ENCODE measurements around the gene GSC2. TPM values are rescaled to one million over a fixed set of nuclear protein-coding genes. Genes with fewer than 3 reads are reported as not detected.
A peak's percentile ranks its signal among the peaks of the same experiment; 100 is the strongest.

GSC2 gene
- total and polyA plus RNA-seq, 11 donors, result not detected

- no peak for TF ChIP-seq POLR2A (IDR thresholded peaks at IDR 0.05)
- TF ChIP-seq CTCF (IDR thresholded peaks at IDR 0.05), result no peak
- Histone ChIP-seq H3K9me3 (peaks cover 0 to under 1% (median 0%) of the 10 kb centered on the region in 12 donors), H3K36me3 (no peaks in the 10 kb centered on the region), H3K27me3 (peaks cover 8 to 43% (median 32%) of the 10 kb centered on the region in 9 donors), H3K4me3 (peak overlapping the region in 9 of 12 donors; percentile 27 to 89 (median 40)), H3K4me1 (peaks cover 16 to 57% (median 43%) of the 10 kb centered on the region in 12 donors), H3K27ac (no peak overlapping the region)
- no peak for ATAC-seq
- 54 to 68% (median 55%) methylated on average over 2 to 7 of the region's 7 CpGs for WGBS, 4 donors
- intact Hi-C loops (cut with DNase I), result no loop called here
- DNase-seq, result no peak
Measured at GRCh38 chr22:19169947-19170318, 19.8 kb upstream of the GSC2 start.

- 5 to 7% (median 5%) methylated on average over 34 to 58 of the region's 58 CpGs for WGBS, 4 donors
- ATAC-seq (no peak), DNase-seq (no peak)
- peaks cover 8 to 48% (median 32%) of the 10 kb centered on the region in 9 donors for H3K27me3 ChIP-seq
- no peak for TF ChIP-seq POLR2A (IDR thresholded peaks at IDR 0.05)
- TF ChIP-seq CTCF (IDR thresholded peaks at IDR 0.05), result no peak
- H3K4me1 ChIP-seq, result peaks cover 11 to 50% (median 37%) of the 10 kb centered on the region in 12 donors
- H3K4me3 ChIP-seq, result peak overlapping the region in 11 of 12 donors; percentile 1 to 46 (median 32)
- intact Hi-C loops (cut with DNase I), result no loop called here
- peaks cover 0 to 5% (median 0%) of the 10 kb centered on the region in 12 donors for H3K9me3 ChIP-seq
- H3K36me3 ChIP-seq, result no peaks in the 10 kb centered on the region
- H3K27ac ChIP-seq, result no peak overlapping the region
Measured at GRCh38 chr22:19169002-19169946, 19.2 kb upstream of the GSC2 start.

GRCh38 chr22:19168088-19168890 is 18.2 kb upstream of the GSC2 start:
- H3K36me3 ChIP-seq, result no peaks in the 10 kb centered on the region
- H3K4me1 ChIP-seq, result peaks cover 8 to 41% (median 28%) of the 10 kb centered on the region in 12 donors
- peaks cover 8 to 57% (median 34%) of the 10 kb centered on the region in 9 donors for H3K27me3 ChIP-seq
- WGBS, 4 donors, result 72 to 78% (median 76%) methylated on average over 17 of the region's 17 CpGs
- peaks cover 0 to 7% (median 0%) of the 10 kb centered on the region in 12 donors for H3K9me3 ChIP-seq
- ATAC-seq (no peak), DNase-seq (no peak)
- intact Hi-C loops (cut with DNase I), result no loop called here
- H3K4me3 ChIP-seq, result no peak overlapping the region
- H3K27ac ChIP-seq, result no peak overlapping the region
- TF ChIP-seq CTCF (IDR thresholded peaks at IDR 0.05) (no peak), POLR2A (IDR thresholded peaks at IDR 0.05) (no peak)

Measured in heart left ventricle (tissue), 16 donors.